ENCODE data around the gene SYVN1. TPM values are rescaled to one million over a fixed set of nuclear protein-coding genes. Genes with fewer than 3 reads are reported as not detected.
A peak's percentile ranks its signal among the peaks of the same experiment; 100 is the strongest.

SYVN1 gene
- total RNA-seq, 2 donors from 2014 or later = 30.2 to 31.6 TPM

DNA sequence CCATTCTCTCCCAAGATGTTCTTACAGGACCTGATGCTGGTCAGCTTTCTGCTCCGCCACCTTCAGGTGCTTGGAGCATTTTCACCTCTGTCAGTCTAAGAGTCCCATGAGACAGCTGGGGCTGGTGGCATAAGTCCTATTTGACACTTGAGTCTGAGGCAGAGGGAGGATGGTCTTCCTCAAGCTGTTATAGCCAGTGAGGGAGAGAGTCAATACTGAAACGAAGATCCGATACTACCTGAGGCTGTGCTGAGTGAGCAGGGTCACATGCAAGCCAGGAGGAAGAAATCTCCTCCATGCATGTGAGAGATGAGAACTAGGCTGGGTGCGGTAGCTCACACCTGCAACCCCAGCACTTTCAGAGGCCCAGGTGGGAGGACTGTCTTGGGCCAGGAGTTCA lies 44.7 kb downstream of the SYVN1 start:
- Mint-ChIP-seq H3K9me3 (no peaks in the 10 kb centered on the region), H3K27ac (no peak overlapping the region), H3K36me3 (peaks cover 8% of the 10 kb centered on the region in 2 donors)
- DNase-seq (ENCODE audit: low spot score in 2 of 2) = no peak
- ATAC-seq = no peak

- H3K36me3 Mint-ChIP-seq = peaks cover 26% of the 10 kb centered on the region in 2 donors
- no peaks in the 10 kb centered on the region for H3K9me3 Mint-ChIP-seq
- DNase-seq (ENCODE audit: low spot score in 2 of 2) = no peak
- no peak for ATAC-seq
- H3K27ac Mint-ChIP-seq = no peak overlapping the region
These were observed 46.5 kb downstream of the SYVN1 start for GRCh38 chr11:65087827-65088226.

DNA sequence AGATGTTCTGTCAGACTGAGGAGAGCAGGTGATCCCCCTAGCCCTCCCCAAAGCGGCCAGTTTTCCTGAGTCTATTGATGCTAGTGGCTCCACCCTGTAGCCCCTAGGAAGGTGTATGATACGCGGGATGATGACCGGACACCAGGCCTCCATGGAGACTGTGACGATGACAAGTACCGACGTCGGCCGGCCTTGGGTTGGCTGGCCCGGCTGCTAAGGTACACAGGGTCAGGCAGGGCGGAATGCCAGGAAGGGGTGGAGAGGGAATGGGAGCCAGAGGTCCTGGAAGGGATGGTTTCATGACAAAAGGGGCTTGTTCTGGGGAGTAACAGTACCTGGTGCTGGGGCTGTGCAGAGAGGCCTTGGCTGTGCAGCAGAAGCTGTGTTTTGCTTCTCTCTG lies 47.1 kb downstream of the SYVN1 start:
- ATAC-seq (no peak), DNase-seq (ENCODE audit: low spot score in 2 of 2) (no peak)
- Mint-ChIP-seq H3K27ac (no peak overlapping the region), H3K36me3 (peaks cover 32% of the 10 kb centered on the region in 2 donors), H3K9me3 (no peaks in the 10 kb centered on the region)

DNA sequence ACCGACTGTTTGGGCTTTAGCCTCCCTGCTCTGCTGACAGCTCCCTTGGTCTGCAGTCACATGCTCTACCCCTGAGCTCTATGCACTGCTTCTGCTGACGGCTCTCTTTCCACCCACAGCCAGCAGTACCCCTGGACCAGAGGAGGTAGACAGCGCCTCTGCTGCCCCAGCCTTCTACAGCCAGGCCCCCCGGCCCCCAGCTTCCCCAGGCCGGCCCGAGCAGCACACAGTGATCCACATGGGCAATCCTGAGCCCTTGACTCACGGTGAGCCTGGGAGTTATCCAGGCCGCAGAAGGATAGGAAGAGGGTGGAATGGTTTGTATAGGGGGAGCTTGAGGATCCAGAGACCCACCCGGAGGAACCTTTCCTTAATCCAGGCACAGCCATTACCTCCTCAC lies 47.5 kb downstream of the SYVN1 start:
- ATAC-seq = no peak

GRCh38 chr11:65085446-65085845 lies 48.9 kb downstream of the SYVN1 start:
- Mint-ChIP-seq H3K27ac (peak overlapping the region; percentile 99 to 100), H3K36me3 (peaks cover 42 to 48% of the 10 kb centered on the region in 2 donors), H3K9me3 (no peaks in the 10 kb centered on the region)
- ATAC-seq (no peak), DNase-seq (ENCODE audit: low spot score in 2 of 2) (no peak)

More for the DNA sequence above, 47.5 kb downstream of the SYVN1 start:
- no peak for DNase-seq (ENCODE audit: low spot score in 2 of 2)
- Mint-ChIP-seq H3K36me3 (peaks cover 35 to 36% of the 10 kb centered on the region in 2 donors), H3K27ac (peak overlapping the region in 1 of 2 donors; percentile 86), H3K9me3 (no peaks in the 10 kb centered on the region)

GRCh38 chr11:65084598-65085375 lies 49.5 kb downstream of the SYVN1 start:
- Mint-ChIP-seq H3K9me3 (no peaks in the 10 kb centered on the region), H3K36me3 (peaks cover 46 to 51% of the 10 kb centered on the region in 2 donors), H3K27ac (peak overlapping the region; percentile 99 to 100)
- ATAC-seq (no peak), DNase-seq (ENCODE audit: low spot score in 2 of 2) (no peak)

DNA sequence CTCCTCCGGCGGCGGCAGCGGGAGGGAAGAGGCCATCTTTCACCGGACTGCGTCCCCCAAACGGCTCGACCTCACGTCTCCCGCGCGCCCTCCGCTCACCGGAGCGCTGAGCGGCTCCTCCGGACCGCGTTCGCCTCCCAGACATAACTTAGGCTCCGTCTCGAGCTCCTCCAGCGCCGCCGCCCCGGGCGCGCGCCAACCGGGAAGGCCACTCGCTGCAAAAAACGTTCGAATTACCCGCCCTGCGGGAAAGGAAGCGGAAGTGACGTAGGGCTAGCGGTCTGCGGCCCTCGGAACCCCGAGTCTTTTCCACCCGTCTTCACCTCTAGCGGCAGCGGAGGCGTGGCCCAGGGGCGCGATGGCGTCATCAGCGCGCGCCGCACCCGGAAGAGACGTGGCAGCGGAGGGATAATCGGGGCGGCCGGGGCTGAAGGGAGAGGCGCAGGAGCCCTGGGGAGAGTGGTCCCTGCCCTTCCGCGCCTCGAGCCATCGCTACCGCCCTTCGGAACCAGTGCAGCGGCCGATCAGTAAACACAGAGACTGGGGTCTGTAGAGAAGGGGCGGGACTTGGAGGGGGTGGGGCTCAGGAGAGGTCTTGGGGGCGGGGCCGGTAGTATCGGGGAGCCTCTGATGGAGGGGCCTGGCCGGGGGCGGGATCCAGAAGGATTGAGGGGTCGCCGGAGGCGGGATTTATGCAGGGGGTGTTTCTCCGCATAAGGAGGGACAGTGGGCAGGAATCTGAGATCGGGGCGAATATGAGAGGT lies 50.3 kb downstream of the SYVN1 start, which contains the start of the genes CDCA5 and ZFPL1:
CDCA5 (minus strand) TSS at position 207 of the 764 bp plus-strand sequence; CDS start at position 145, 62 bp downstream.
ZFPL1 (plus strand) TSS at position 389 of the 764 bp plus-strand sequence. CDS start 477 bp downstream, outside the sequence.
- H3K9me3 Mint-ChIP-seq = no peaks in the 10 kb centered on the region

DNA sequence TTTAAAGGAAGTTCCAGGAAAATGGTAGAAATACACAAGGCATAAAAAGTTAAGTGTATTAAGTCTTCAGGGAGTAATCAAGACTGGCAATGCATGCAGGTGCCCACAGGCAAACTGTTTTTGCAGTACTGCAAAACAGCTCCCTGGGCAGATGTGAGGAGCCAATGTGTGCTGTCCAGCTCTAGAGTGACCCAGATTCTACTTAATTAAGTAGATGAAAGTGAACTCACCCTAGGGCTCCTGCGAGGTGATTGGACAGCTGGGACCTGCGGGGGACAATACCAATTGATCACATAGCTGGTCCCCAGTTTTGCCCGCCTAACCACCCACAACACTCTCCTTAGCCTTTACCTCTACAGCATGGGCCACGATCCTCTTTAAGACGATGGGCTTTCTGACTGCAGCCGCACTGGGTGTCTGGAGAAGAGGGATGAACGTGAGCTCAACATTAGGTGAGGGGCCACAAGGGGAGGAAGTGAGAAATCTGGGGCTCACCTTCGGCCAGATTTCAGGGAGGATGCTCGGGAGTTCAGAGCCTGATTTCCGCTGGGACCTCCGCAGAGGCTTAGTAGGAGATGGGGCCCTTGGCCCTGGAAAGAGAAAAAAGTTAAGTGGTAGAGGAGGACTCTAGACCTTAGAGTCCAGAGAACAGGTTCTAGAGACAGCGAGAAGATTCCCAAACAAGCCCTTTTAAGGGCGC lies 51.0 kb downstream of the SYVN1 start:
- Mint-ChIP-seq H3K9me3 (no peaks in the 10 kb centered on the region), H3K27ac (peak overlapping the region; percentile 99 to 100), H3K36me3 (peaks cover 52 to 57% of the 10 kb centered on the region in 2 donors)
- ATAC-seq (peak in 1 of 2 donors; percentile 5), DNase-seq (ENCODE audit: low spot score in 2 of 2) (no peak)

More for the DNA sequence above, 50.3 kb downstream of the SYVN1 start, which contains the start of the genes CDCA5 and ZFPL1:
- DNase-seq (ENCODE audit: low spot score in 2 of 2) (peak; percentile 97 to 98), ATAC-seq (peak; percentile 90 to 97)
- Mint-ChIP-seq H3K27ac (peak within 1 kb of the TSS; percentile 99 to 100), H3K36me3 (peaks cover 50 to 52% of the 10 kb centered on the region in 2 donors)

- peaks cover 53 to 66% of the 10 kb centered on the region in 2 donors for H3K36me3 Mint-ChIP-seq
- H3K27ac Mint-ChIP-seq = peak overlapping the region; percentile 38 to 78
- ATAC-seq (no peak), DNase-seq (ENCODE audit: low spot score in 2 of 2) (no peak)
- H3K9me3 Mint-ChIP-seq = no peaks in the 10 kb centered on the region
These were observed 55.5 kb downstream of the SYVN1 start for GRCh38 chr11:65078786-65079342.

DNA sequence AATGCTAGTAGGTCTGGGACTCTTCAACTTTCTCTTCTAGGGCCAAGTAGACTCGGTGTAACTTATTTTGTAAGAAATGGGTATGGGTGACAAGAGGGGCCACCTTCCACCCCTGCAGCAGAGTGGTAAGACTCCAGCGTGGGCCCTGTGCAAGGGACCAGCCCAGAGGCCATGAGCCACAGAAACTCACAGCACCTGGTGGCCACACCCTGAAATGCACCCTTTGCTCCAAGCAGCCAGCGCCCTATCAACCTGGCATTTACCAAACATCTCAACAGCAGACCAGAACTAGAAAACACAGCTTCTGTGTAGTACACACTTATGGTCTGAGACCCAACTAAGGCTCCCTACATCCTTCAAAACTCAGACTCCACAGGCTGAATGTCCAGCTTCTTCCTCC lies 56.2 kb downstream of the SYVN1 start:
- Mint-ChIP-seq H3K9me3 (no peaks in the 10 kb centered on the region), H3K36me3 (peaks cover 46 to 58% of the 10 kb centered on the region in 2 donors), H3K27ac (peak overlapping the region; percentile 38 to 78)
- DNase-seq (ENCODE audit: low spot score in 2 of 2) (peak in 1 of 2 donors; percentile 67), ATAC-seq (peak; percentile 63 to 87)

GRCh38 chr11:65077451-65077850 lies 56.9 kb downstream of the SYVN1 start:
- no peaks in the 10 kb centered on the region for H3K9me3 Mint-ChIP-seq
- no peak overlapping the region for H3K27ac Mint-ChIP-seq
- DNase-seq (ENCODE audit: low spot score in 2 of 2) (no peak), ATAC-seq (no peak)
- peaks cover 39 to 51% of the 10 kb centered on the region in 2 donors for H3K36me3 Mint-ChIP-seq

Other genes with a start within 250 kb of the SYVN1 start
- gene ATG2A, start 217.3 kb downstream of the SYVN1 start, total RNA-seq = 10 to 100 TPM; 21.2 to 26.8 TPM
- gene PPP2R5B, start 209.8 kb downstream of the SYVN1 start, total RNA-seq = 10 to 100 TPM in 1 of 2 donors, 1 to 10 TPM in 1; 2.8 to 29.9 TPM
- not detected for gene GPHA2, start 198.6 kb downstream of the SYVN1 start, total RNA-seq
- under 1 TPM in 1 of 2 donors, not detected in 1; 0.45 TPM for gene MAJIN, start 162.4 kb downstream of the SYVN1 start, total RNA-seq
- gene BATF2, start 137.5 kb downstream of the SYVN1 start, total RNA-seq = not detected
- gene ARL2, start 120.4 kb downstream of the SYVN1 start, total RNA-seq = 10 to 100 TPM; 82.6 to 96.1 TPM
- 10 to 100 TPM; 12.5 to 14.5 TPM for gene SNX15, start 107.1 kb downstream of the SYVN1 start, total RNA-seq
- 10 to 100 TPM in 1 of 2 donors, 1 to 10 TPM in 1; 8.9 to 33.3 TPM for gene SAC3D1, start 93.3 kb downstream of the SYVN1 start, total RNA-seq
- gene NAALADL1, start 76.0 kb downstream of the SYVN1 start, total RNA-seq = 10 to 100 TPM; 14.9 to 23.1 TPM
- 100 to 1,000 TPM; 128 to 203 TPM for gene CDCA5, start 50.5 kb downstream of the SYVN1 start, total RNA-seq
- gene ZFPL1, start 50.3 kb downstream of the SYVN1 start, total RNA-seq = 10 to 100 TPM; 29.9 to 41.3 TPM
- gene VPS51, start 38.3 kb downstream of the SYVN1 start, total RNA-seq = 100 to 1,000 TPM in 1 of 2 donors, 10 to 100 TPM in 1; 60.4 to 101 TPM
- 10 to 100 TPM; 20.5 to 24.3 TPM for gene TM7SF2, start 22.6 kb downstream of the SYVN1 start, total RNA-seq
- gene ZNHIT2, start 16.8 kb downstream of the SYVN1 start, total RNA-seq = 1 to 10 TPM; 5.6 to 10.0 TPM
- 1,000 to 10,000 TPM in 1 of 2 donors, 100 to 1,000 TPM in 1; 983 to 1,040 TPM for gene FAU, start 12.4 kb downstream of the SYVN1 start, total RNA-seq
- gene MRPL49, start 12.2 kb downstream of the SYVN1 start, total RNA-seq = 10 to 100 TPM; 55.3 to 92.6 TPM
- gene SPDYC, start 35.7 kb upstream of the SYVN1 start, total RNA-seq = not detected
- 100 to 1,000 TPM; 119 to 137 TPM for gene CAPN1, start 47.4 kb upstream of the SYVN1 start, total RNA-seq
- gene POLA2, start 127.4 kb upstream of the SYVN1 start, total RNA-seq = 10 to 100 TPM; 66.8 to 69.9 TPM
- 1 to 10 TPM; 3.5 to 3.9 TPM for gene CDC42EP2, start 180.3 kb upstream of the SYVN1 start, total RNA-seq
- 10 to 100 TPM; 75.3 to 79.4 TPM for gene DPF2, start 199.3 kb upstream of the SYVN1 start, total RNA-seq
- gene TIGD3, start 220.2 kb upstream of the SYVN1 start, total RNA-seq = 1 to 10 TPM in 1 of 2 donors, under 1 TPM in 1; 0.76 to 4.0 TPM
- gene SLC25A45, start 248.1 kb upstream of the SYVN1 start, total RNA-seq = 10 to 100 TPM in 1 of 2 donors, 1 to 10 TPM in 1; 9.7 to 18.5 TPM